OCI-M2 (cell line): ENCODE measurements around the gene PHEX.

ENCODE experiments used
- DNase-seq: peaks from one replicate; lab custom pipeline; 2025; ENCODE audit not compliant: unreplicated experiment; lab: John Stamatoyannopoulos, UW

The PHEX gene

DNA sequence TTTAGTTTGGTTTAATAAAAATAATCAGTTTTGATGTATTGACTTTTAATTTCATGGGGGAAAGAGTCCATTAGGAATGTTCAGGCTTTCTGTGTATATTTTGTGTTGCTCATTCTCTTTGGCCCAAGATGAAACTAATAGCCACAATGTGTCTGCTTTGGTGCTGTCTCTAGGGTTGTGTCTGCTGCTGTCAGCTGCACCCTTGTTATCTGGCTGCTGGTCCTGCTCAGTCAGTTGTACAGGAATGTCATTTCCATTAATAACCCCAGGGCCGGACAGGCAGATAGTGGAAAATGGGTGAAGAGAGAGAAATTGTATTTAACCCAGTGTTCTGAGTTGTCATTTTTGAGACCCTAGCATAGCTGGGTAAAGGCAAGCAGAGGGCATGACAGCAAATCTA is 115.1 kb downstream of the PHEX start:
- no peak for DNase-seq

- no peak for DNase-seq
These were observed 115.8 kb downstream of the PHEX start for GRCh38 chrX:22147942-22148341.

GRCh38 chrX:22148565-22148964 is 116.4 kb downstream of the PHEX start:
- DNase-seq, result no peak

- DNase-seq, result no peak
These were observed 118.2 kb downstream of the PHEX start for GRCh38 chrX:22150371-22150770.

- DNase-seq, result no peak
These were observed 123.0 kb downstream of the PHEX start for GRCh38 chrX:22155126-22155525.

GRCh38 chrX:22159071-22159470 is 126.9 kb downstream of the PHEX start:
- DNase-seq, result no peak

- DNase-seq, result no peak
These were observed 131.2 kb downstream of the PHEX start for GRCh38 chrX:22163326-22163725.

- DNase-seq, result no peak
These were observed 132.8 kb downstream of the PHEX start for GRCh38 chrX:22164770-22165388.

GRCh38 chrX:22165732-22166457 is 133.8 kb downstream of the PHEX start:
- DNase-seq, result no peak

DNA sequence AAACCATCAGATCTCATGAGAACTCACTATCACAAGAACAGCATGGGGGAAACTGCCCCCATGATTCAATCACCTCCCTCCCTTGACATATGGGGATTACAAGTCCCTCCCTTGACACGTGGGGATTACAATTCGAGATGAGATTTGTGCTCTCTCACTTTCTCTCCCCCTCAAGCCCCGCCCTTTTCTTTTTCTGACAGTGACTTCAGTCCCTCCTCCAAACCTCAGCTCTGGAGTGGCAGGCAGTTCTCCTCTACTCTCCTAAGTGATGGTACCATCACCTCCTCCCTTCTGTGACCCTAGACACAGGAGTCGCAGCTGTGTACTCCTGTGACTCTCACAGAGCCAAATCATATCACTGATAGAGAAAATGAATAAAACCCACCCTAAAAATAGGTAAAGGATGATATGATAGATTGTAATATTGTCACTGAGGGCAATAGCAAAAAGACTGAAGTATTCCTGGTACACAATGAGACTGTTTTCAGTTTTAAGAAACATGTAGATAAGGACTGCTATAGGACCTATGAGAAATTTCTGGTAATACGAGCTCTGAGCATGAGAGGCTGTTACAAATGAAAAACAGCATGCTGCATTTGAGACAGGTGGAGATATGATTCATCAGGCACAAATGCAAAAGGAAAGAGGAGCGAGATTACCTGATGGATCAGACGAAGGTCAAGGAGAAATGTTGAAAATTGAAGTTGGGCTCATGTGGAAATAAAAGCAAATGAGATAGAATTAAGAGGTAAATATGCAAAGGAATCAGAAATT is 139.3 kb downstream of the PHEX start:
- no peak for DNase-seq

- DNase-seq, result no peak
These were observed 141.8 kb downstream of the PHEX start for GRCh38 chrX:22173966-22174365.

- DNase-seq, result no peak
These were observed 145.9 kb downstream of the PHEX start for GRCh38 chrX:22177950-22178515.

- DNase-seq, result no peak
These were observed 152.0 kb downstream of the PHEX start for GRCh38 chrX:22184096-22184495.

DNA sequence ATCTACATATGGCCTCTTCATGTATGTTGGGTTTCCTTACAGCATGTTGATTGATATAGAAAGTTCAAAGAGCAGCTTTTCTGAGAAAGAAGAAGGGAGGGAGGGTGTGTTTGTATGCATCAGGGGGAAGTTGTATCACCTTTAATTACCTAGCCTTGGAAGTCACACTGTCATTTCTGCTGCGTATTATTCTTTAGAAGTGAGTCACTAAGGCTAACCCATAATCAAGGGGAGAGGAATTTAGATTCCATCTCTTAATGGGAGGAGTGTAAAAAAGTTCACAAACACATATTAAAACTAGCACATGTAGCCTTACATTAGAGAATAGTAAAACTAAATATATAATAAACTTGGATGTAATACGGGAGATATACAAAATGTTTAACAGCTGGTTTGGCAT is 154.0 kb downstream of the PHEX start:
- no peak for DNase-seq

- peak; percentile 8 for DNase-seq
These were observed 160.4 kb downstream of the PHEX start for GRCh38 chrX:22192419-22193060.

GRCh38 chrX:22193851-22194659 is 161.9 kb downstream of the PHEX start:
- DNase-seq, result no peak

- no peak for DNase-seq
These were observed 162.5 kb downstream of the PHEX start for GRCh38 chrX:22194660-22194945.

DNA sequence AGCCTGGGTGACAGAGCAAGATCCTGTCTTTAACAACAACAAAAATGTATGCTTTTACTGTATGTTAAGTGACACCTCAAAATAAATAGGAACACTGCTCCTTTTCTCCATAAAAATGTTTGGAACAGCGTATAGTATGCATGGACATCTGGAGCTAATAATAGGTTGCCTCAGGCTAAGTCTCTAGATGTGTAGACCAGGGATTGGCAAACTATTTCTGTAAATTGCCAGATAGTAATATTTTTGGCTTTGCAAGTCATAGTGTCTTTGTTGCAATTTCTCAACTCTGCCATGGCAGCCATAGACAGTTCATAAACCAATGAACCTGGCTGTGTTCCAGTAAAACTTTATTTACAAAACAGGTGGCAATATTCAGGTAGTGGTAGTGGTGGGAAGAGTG is 164.0 kb downstream of the PHEX start:
- DNase-seq, result no peak

- no peak for DNase-seq
These were observed 170.1 kb downstream of the PHEX start for GRCh38 chrX:22202251-22202650.

- no peak for DNase-seq
These were observed 171.1 kb downstream of the PHEX start for GRCh38 chrX:22203186-22203585.

DNA sequence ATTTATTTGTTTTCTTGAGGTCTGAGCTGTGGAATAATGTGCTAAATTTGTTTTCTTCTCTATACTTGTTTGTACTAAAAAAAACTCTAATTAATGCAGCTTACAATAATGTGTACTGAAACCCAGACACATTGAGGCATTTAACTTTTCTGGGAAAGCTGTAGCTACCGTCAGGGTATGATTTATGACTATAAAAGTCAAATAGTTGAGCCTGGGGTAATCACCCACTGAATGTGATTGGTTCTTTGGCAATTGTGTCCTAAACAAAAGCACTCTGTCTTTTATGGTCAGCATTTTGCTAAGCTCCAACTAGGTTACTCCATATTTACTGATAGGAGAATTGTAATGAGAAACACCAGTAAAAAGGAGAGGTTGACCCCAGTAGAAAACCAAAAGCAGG is 174.7 kb downstream of the PHEX start:
- DNase-seq, result no peak
